ENCODE results near the gene EFNA2. TPM values are rescaled to one million over a fixed set of nuclear protein-coding genes. Genes with fewer than 3 reads are reported as not detected.

Gene EFNA2
- total RNA-seq, 1 experiment from 2014 or later, result 14.3 TPM

DNA sequence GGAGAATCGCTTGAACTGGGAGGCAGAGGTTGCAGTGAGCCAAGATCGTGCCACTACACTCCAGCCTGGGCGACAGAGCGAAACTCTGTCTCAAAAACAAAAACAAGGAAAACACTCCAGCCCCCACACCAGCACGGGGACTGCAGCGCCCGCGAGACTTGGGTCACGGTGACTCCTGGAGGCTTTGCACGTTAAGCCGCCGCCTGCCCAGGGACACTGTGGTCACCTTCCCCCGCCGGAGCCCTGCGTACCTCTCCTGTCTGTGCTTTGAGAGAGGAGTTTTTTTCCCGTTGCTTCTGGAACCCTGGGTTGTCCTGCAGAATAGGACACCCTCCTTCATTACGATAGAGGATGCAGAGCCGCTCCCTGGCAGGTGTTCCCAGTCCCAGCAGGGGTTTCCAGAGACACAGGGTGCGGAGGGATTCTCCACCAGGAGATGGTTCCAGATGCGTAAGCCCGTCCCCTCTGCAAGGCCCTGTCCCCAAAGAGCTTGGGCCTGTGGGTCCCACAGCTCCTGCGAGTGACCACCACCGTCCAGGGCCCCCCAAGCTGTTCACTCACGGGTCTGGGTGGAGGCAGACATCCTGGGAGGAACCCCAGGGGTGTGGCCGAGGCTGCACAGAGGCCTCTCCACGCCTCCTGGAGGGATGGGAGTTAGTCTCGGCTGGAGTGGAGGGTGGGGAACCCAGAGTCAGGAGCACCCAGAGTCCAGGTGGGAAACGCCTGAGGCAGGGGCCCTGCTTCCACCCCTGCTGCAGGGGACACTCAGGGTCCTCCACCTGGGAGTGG is 55.2 kb downstream of the EFNA2 start:
- no peak overlapping the region for H3K4me3 Mint-ChIP-seq
- Histone ChIP-seq H3T11ph (ENCODE audit: low read length) (no peak overlapping the region), H3K27ac (ENCODE audit: insufficient read length, low read depth, low read length) (no peak overlapping the region), H4K5ac (ENCODE audit: insufficient read length, low read depth, low read length) (no peak overlapping the region), H2AK5ac (ENCODE audit: insufficient read length, low read length) (no peak overlapping the region), H3K4ac (ENCODE audit: low read depth, low read length) (no peak overlapping the region), H3K4me2 (ENCODE audit: insufficient read depth, insufficient read length, low read length) (no peak overlapping the region), H3K27me3 (ENCODE audit: insufficient read depth, low read length) (no peaks in the 10 kb centered on the region), H2BK15ac (ENCODE audit: low read depth, low read length) (no peak overlapping the region), H3K79me2 (ENCODE audit: insufficient read depth, low read length) (no peaks in the 10 kb centered on the region), H2BK5ac (ENCODE audit: insufficient read length, low read length) (no peak overlapping the region), H3K4me1 (ENCODE audit: insufficient read depth, low read length) (no peaks in the 10 kb centered on the region), H2BK12ac (ENCODE audit: insufficient read length, low read depth, low read length) (no peak overlapping the region), H2BK20ac (ENCODE audit: low read depth, low read length, poor library complexity, severe bottlenecking) (no peak overlapping the region), H2BK120ac (ENCODE audit: low read depth, low read length, poor library complexity, severe bottlenecking) (no peak overlapping the region), H4K8ac (replicated peaks; ENCODE audit: insufficient read length, low read depth, low read length) (no peak overlapping the region), H4K20me1 (ENCODE audit: control insufficient read depth, insufficient read depth, insufficient read length) (no peaks in the 10 kb centered on the region), H2AFZ (ENCODE audit: low read length) (no peak overlapping the region), H3K9ac (ENCODE audit: extremely low read depth, insufficient read length, low read length) (no peak overlapping the region), H3K56ac (ENCODE audit: insufficient read length, low read depth, low read length) (no peak overlapping the region), H3K23ac (ENCODE audit: insufficient read length, low read depth, low read length) (no peak overlapping the region), H3K14ac (ENCODE audit: insufficient read depth, low read length) (no peak overlapping the region), H3K18ac (ENCODE audit: insufficient read length, low read depth, low read length) (no peak overlapping the region), H4K91ac (ENCODE audit: insufficient read length, low read depth, low read length) (no peak overlapping the region), H3K79me1 (ENCODE audit: insufficient read depth, low read depth, low read length, poor library complexity, severe bottlenecking) (no peaks in the 10 kb centered on the region), H3K9me3 (ENCODE audit: control insufficient read depth, low read depth, low read length) (no peaks in the 10 kb centered on the region), H3K23me2 (ENCODE audit: insufficient read length, low read depth, low read length, poor library complexity, severe bottlenecking) (no peaks in the 10 kb centered on the region)
- H3K27me3 Mint-ChIP-seq (ENCODE audit: low read depth), result peaks cover 4% of the 10 kb centered on the region
- TF ChIP-seq, protein P1, sequence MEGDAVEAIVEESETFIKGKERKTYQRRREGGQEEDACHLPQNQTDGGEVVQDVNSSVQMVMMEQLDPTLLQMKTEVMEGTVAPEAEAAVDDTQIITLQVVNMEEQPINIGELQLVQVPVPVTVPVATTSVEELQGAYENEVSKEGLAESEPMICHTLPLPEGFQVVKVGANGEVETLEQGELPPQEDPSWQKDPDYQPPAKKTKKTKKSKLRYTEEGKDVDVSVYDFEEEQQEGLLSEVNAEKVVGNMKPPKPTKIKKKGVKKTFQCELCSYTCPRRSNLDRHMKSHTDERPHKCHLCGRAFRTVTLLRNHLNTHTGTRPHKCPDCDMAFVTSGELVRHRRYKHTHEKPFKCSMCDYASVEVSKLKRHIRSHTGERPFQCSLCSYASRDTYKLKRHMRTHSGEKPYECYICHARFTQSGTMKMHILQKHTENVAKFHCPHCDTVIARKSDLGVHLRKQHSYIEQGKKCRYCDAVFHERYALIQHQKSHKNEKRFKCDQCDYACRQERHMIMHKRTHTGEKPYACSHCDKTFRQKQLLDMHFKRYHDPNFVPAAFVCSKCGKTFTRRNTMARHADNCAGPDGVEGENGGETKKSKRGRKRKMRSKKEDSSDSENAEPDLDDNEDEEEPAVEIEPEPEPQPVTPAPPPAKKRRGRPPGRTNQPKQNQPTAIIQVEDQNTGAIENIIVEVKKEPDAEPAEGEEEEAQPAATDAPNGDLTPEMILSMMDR (conservative IDR thresholded peaks at IDR 0.05), result no peak
- whole genome bisulfite sequencing (ENCODE audit: extremely low coverage, insufficient read length, low lambda C conversion rate), result no CpG with 5 or more reads among the region's 28 CpGs
- no peak overlapping the region for H3K27ac Mint-ChIP-seq
- no peak for DNase-seq
- peaks cover 0 to 3% of the 10 kb centered on the region in 2 experiments; a peak in 2 of 4 replicates for H3K4me1 Mint-ChIP-seq
- H3K9me3 Mint-ChIP-seq, result no peaks in the 10 kb centered on the region
- no peaks in the 10 kb centered on the region for H3K36me3 Mint-ChIP-seq (ENCODE audit: insufficient read depth in 1 of 3, low read depth in 3 of 3)
